WI38 (cell line): Measurements from ENCODE around the gene CD248.

Source experiments
- H3K4me3 ChIP-seq: 2 replicates; pipeline ENCODE4 v1.5.1; 2011; ENCODE audit warnings: low read depth, mild to moderate bottlenecking, control low read depth, low read length
- TF ChIP-seq, protein P1 (sequence below): IDR thresholded peaks from 2 replicates; pipeline ENCODE4 v1.5.1; 2012; ENCODE audit warnings: low read depth, mild to moderate bottlenecking, control low read depth, low read length

Gene CD248

DNA sequence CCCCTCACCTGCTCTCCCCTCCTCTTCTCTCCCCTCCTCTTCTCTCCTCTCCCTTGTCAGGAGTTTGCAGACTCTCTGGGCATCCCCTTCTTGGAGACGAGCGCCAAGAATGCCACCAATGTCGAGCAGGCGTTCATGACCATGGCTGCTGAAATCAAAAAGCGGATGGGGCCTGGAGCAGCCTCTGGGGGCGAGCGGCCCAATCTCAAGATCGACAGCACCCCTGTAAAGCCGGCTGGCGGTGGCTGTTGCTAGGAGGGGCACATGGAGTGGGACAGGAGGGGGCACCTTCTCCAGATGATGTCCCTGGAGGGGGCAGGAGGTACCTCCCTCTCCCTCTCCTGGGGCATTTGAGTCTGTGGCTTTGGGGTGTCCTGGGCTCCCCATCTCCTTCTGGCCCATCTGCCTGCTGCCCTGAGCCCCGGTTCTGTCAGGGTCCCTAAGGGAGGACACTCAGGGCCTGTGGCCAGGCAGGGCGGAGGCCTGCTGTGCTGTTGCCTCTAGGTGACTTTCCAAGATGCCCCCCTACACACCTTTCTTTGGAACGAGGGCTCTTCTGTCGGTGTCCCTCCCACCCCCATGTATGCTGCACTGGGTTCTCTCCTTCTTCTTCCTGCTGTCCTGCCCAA is 40.7 kb downstream of the CD248 start:
- no peak overlapping the region for H3K4me3 ChIP-seq
- TF ChIP-seq, protein P1, sequence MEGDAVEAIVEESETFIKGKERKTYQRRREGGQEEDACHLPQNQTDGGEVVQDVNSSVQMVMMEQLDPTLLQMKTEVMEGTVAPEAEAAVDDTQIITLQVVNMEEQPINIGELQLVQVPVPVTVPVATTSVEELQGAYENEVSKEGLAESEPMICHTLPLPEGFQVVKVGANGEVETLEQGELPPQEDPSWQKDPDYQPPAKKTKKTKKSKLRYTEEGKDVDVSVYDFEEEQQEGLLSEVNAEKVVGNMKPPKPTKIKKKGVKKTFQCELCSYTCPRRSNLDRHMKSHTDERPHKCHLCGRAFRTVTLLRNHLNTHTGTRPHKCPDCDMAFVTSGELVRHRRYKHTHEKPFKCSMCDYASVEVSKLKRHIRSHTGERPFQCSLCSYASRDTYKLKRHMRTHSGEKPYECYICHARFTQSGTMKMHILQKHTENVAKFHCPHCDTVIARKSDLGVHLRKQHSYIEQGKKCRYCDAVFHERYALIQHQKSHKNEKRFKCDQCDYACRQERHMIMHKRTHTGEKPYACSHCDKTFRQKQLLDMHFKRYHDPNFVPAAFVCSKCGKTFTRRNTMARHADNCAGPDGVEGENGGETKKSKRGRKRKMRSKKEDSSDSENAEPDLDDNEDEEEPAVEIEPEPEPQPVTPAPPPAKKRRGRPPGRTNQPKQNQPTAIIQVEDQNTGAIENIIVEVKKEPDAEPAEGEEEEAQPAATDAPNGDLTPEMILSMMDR = no peak

DNA sequence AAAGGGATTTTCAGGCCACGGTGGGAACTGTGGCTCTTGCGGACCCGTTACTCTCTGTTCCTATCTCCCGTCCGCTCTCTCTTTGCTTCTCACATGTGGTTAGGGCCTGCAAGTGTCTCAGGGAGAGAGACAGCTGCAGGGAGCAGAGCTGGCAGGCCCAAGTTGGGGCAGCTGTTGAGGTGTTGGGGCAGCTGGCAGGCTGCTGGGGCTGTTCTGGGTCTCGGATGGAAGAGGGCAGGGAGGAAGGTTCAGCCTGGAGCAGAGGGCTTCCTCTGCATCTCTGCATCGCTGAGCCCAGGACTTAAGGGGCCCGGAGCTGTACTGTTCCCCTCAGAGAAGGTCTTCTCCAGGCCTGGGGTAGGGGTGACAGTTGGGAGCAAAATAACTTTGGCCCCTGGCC is 41.4 kb downstream of the CD248 start:
- no peak overlapping the region for H3K4me3 ChIP-seq
- TF ChIP-seq, protein P1 = no peak

DNA sequence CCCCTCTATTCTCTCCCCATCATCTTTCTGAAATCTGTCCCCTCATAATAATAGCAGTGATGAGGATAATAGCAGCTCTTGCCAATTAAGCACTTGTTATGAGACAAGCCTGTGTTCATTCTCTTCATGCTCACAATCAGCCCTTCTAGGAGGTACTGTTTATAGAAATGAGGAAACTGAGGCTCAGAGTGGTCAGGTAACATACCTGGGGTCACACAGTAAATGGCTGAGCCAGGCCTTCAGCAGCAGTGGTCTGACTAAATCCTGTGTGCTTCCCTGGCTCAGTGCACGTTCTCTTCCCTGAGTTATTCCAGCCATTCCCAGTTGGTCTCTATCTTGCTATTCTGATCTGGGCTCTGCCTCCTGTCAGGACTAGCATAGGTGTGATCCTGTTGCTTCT is 42.6 kb downstream of the CD248 start:
- TF ChIP-seq, protein P1 = no peak
- H3K4me3 ChIP-seq = no peak overlapping the region

DNA sequence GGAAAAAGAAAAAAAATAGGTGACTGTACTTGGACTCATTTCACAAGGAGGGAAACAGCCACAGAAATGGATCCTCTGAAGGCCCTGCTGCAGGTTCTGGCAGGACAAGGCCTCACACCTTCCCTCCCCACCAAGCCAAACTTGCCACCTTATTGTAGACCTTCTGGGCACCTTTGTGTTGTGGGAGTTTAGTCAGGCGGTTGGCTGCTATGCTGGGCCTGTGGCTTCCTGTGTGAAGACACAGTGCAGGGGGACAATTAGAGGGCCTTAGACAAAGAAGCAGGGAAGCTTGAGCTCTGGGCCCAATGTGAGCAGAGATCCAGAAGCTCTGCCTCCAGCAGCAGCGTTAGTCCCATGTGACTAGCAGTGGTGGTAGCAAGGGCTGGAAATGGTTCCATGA is 44.2 kb downstream of the CD248 start:
- no peak overlapping the region for H3K4me3 ChIP-seq
- TF ChIP-seq, protein P1 = no peak

DNA sequence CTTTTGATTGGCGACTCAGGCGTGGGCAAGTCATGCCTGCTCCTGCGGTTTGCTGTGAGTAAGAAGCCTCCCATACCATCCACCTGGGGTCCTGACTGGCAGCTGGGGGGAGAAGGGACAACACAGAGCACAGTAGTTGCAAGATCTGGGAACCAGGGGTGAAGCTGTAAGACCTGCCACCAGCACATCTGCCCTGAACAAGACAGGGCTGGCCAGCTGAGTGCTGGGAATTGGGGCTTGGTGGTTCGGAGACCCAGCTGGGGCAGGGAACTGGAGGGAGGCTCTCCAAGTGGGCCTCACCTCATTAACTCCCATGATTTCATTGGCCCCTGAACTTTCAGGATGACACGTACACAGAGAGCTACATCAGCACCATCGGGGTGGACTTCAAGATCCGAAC is 45.0 kb downstream of the CD248 start:
- TF ChIP-seq, protein P1 = no peak
- no peak overlapping the region for H3K4me3 ChIP-seq

DNA sequence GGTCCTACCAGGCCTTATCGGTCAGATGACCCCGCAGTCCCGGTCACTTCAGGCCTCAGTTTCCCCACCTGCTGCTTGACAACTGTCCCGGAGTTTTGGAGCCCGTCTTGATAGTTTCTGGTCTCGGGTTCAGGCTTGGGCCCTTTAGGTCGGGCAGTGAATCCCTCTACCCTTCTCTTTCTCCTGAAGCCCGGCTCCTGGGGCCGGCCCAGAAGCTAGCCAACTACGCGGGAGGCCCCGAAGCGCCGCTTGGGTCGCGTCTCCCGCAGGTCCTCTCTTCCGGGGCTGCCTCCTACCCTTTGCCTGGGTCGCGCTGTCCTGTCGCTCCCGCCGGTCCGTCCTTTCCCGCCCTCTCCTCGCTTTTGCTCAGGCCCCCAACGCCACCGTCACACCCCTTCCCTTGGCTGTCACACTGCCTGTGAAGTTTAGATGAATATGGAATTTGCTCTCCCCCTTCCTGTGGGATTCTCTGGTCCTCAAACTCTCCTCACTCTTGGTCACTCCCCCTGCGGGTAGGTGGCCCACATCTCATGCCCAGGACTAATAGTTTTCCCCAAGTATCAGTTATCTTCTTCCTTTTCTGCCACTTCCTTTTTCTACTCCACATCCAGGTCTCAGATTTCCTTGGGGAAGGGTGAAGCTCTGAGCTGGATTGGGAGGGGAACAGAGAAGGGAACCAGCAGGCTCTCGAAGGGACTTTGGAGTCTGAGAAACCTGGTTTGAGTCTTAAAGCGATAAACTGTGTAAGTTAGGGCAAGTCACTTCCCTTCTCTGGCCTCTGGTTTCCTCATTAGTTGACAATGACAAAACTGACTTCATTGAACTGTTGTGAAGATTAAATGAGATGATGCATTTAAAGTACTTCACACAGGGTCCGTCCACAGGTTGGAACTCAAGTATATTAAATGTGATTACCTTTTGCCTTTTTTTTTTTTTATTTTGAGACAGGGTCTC is 47.6 kb downstream of the CD248 start:
- TF ChIP-seq, protein P1 = 0 out of 2 replicates have a peak, but pooled peaks have one; percentile 15
- peak overlapping the region; percentile 98 for H3K4me3 ChIP-seq

DNA sequence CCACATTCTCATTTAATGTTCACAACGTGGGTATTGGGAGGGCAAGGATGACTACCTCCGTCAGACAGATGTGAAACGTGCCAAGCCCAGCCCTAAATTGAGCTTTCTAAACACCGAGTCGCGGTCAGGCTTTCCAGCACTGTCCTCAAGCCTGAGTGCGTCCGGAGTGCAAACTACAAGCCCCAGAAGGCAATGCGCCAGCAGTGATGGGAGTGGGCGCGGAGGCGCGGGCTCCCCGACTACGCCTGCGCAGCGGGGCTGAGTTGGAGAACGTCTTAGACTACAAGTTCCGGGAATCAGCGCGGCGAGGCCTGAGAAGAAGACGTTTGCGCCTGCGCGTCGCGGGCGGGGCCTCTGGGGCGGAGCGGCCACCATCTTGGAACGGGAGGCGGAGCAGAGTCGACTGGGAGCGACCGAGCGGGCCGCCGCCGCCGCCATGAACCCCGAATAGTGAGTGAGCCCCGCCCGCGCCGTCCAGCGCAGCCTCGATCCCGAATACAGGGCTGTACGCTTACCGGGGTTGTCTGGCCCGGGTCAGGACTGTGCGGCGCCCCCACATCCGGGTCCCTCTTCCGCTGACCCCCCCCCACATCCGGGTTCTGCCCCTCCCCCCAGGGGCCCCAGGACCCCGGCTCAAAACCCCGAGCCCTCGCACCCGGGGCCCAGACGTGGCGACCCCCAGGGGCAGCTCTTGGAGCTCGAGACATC is 48.4 kb downstream of the CD248 start, which contains the start of gene RAB1B:
Gene RAB1B (plus strand): TSS at position 396 of the 708 bp plus-strand sequence. CDS start 41 bp downstream, at position 437.
- peak within 1 kb of the TSS; percentile 98 for H3K4me3 ChIP-seq
- TF ChIP-seq, protein P1 = no peak
